HG02973 (cell line): ENCODE data around the gene NKX3-2.

Source experiments
- ATAC-seq: cut with Tn5 transposase; IDR thresholded peaks from one replicate; pipeline ENCODE4 v1.9.1; 2021; ENCODE audit warnings: moderate library complexity; ENCODE audit not compliant: unreplicated experiment

NKX3-2 gene

GRCh38 chr4:13546142-13546940, 2.0 kb upstream of the NKX3-2 start:
- ATAC-seq = no peak

DNA sequence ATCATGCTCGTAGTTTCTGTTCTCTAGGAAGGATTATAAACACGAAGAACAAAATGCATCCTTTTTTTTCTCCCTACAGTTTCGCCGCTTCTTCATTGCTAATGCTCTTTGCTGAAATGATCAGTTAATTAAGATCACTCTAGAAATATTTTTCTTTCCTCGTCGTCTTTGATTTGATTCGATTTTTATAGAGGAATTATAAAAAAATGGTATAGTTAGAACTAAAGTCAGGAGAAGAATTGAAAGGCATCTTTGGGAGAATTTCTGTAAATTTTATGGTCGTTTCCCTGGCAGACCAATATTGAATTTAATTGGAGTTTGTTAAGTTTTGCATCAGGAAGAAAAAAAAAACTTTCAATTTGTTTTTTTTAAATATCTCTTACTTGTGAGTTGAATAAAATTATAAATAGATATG, 1.1 kb upstream of the NKX3-2 start:
- no peak for ATAC-seq

- ATAC-seq = peak; percentile 44
Measured at GRCh38 chr4:13544606-13545393, 492 bp upstream of the NKX3-2 start.

- no peak for ATAC-seq
Measured at GRCh38 chr4:13543032-13543838, 1.1 kb downstream of the NKX3-2 start.

DNA sequence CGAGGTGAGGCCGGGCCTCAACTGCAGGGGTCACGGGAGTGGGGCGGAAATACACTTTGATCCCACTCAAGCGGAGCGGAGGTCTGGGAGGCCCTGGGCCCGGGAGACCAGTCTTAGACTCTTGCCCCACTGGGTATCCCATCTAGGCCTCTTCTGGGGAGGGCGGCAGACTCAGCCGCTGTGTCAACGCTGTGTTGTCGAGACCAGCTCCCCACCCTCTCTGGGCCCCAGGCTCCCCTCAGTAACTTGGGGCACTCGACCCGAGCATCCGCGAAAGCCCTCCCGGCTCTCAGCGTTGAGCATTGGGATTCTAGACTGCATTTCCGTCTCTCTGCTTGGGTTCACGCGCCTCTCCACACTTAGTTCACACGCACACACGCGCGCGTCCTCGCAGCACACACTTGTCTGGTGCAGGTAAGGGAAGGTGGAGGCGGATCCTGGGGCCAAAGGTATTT, 1.7 kb downstream of the NKX3-2 start:
- no peak for ATAC-seq

- ATAC-seq = no peak
Measured at GRCh38 chr4:13541720-13542576, 2.4 kb downstream of the NKX3-2 start.

GRCh38 chr4:13541176-13541604, 3.1 kb downstream of the NKX3-2 start:
- no peak for ATAC-seq

GRCh38 chr4:13540446-13541175, 3.7 kb downstream of the NKX3-2 start:
- no peak for ATAC-seq

DNA sequence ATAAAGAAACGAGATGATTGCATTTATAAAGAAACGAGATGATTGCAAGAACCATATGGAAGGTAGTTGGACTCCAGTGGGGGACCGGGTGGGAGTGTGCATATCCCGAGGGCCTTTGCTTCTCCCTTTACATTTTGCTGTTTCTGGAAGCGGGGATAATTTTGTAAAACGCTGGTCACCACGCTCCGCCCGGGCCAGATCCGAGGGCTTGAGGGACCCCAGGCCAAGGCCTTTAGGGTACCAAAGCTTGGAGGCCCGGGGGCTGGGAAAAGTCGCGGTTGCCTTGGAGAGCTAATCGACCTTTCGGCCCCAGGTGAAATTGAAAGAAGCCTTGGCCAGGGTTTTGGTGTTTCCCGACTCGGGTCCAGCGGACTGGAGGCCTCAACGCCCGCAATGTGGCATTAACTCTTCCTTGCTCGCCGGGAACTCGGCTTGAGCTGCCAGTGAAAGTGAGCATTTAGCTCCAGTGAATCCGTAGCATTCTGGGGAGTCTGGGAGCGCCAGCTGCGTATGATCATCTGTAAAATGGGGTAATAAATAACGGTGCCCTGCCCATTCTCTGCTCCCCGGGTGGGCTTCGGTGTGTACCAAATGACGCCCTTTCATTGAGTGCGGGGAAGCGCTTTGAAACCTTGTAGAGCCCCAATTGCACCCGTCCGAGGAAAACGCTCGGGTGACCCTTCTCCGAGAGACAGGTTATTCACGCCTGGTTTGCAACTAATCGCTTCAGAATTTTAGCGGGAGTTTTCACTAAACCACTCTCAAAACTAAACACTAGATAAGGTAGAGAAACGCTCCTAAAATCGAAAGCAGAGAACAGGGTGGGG, 4.5 kb downstream of the NKX3-2 start:
- no peak for ATAC-seq

GRCh38 chr4:13539047-13539618, 5.2 kb downstream of the NKX3-2 start:
- no peak for ATAC-seq

GRCh38 chr4:13538427-13538973, 5.8 kb downstream of the NKX3-2 start:
- ATAC-seq = no peak

GRCh38 chr4:13537832-13538177, 6.5 kb downstream of the NKX3-2 start:
- ATAC-seq = no peak

- no peak for ATAC-seq
Measured at GRCh38 chr4:13537011-13537831, 7.1 kb downstream of the NKX3-2 start.

GRCh38 chr4:13536607-13537006, 7.7 kb downstream of the NKX3-2 start:
- ATAC-seq = no peak

- ATAC-seq = no peak
Measured at GRCh38 chr4:13535708-13536361, 8.5 kb downstream of the NKX3-2 start.

DNA sequence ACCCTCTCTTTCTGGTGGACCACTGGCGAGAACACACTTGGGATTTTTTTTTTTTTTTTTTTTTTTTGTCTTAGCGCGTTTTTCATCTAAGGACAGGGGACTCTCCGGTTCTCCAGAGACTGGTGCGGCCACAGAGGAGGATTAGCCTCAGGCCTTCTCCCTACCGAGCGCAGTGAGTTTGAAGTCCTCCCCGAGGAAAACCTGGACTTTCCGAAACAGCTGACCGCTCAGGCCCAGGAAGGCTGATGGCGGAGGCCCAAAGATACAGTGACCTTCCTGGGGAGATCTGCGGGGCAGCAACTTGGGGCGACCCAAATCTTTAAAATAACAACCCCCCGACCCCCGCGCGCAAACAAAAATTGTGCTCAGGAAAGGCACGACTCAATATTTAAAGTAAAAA, 9.2 kb downstream of the NKX3-2 start:
- no peak for ATAC-seq
